A673 (cell line): ENCODE measurements around the gene RNASEL. TPM values are rescaled to one million over a fixed set of nuclear protein-coding genes. Genes with fewer than 3 reads are reported as not detected.

Experiments
- BruUV-seq: library from RNA; stranded (reverse); fragments of 400-500 nt; replicated peaks from 2 replicates; lab custom pipeline; 2021; lab: Mats Ljungman, UMichigan
- CTCF ChIA-PET: fragments of 300-600 bp; sonication (Branson Sonifier 250); formaldehyde crosslinking; loops from one replicate; lab custom pipeline; 2022; ENCODE audit warnings: antibody characterized with exemption; lab: Charles Lee
- POLR2A ChIA-PET: fragments of 300-600 bp; sonication (Branson Sonifier 250); formaldehyde crosslinking; loops from one replicate; lab custom pipeline; 2022; ENCODE audit warnings: antibody characterized with exemption; ENCODE audit not compliant: low non-redundant PET; lab: Charles Lee
- DNase-seq: peaks from one replicate; pipeline ENCODE4 v3.0.0-alpha.2; 2015; ENCODE audit warnings: low spot score
- H3K27ac ChIP-seq: fragments of 200-600 bp; sonication (generic); 2 replicates; pipeline ENCODE4 v1.5.1; 2016; ENCODE audit warnings: mixed run types, low read depth, mild to moderate bottlenecking, mixed read lengths, antibody characterized with exemption, low read length; ENCODE audit not compliant: poor library complexity, severe bottlenecking
- H3K27me3 ChIP-seq: fragments of 200-600 bp; sonication (generic); replicated peaks from 2 replicates; pipeline ENCODE4 v1.6.1; 2017; ENCODE audit warnings: mixed run types, low read depth, mild to moderate bottlenecking, mixed read lengths, antibody characterized with exemption, low read length; ENCODE audit not compliant: insufficient read depth, poor library complexity
- H3K36me3 ChIP-seq: fragments of 200-600 bp; sonication (generic); 2 replicates; pipeline ENCODE4 v1.6.1; 2016; ENCODE audit warnings: mixed run types, mild to moderate bottlenecking, mixed read lengths, antibody characterized with exemption, low read length; ENCODE audit not compliant: insufficient read depth, poor library complexity, severe bottlenecking
- H3K4me1 ChIP-seq: fragments of 200-600 bp; sonication (generic); 2 replicates; pipeline ENCODE4 v1.6.1; 2017; ENCODE audit warnings: mixed run types, mild to moderate bottlenecking, mixed read lengths, antibody characterized with exemption, low read length; ENCODE audit not compliant: insufficient read depth, poor library complexity, severe bottlenecking
- H3K4me3 ChIP-seq: fragments of 200-600 bp; sonication (generic); 2 replicates; pipeline ENCODE4 v1.5.1; 2016; ENCODE audit warnings: low read depth, mixed run types, mild to moderate bottlenecking, mixed read lengths, low read length; ENCODE audit not compliant: poor library complexity, severe bottlenecking
- H3K9me3 ChIP-seq: fragments of 200-600 bp; sonication (generic); 2 replicates; pipeline ENCODE4 v1.6.1; 2016; ENCODE audit warnings: mixed run types, low read depth, mild to moderate bottlenecking, mixed read lengths, antibody characterized with exemption, low read length; ENCODE audit not compliant: poor library complexity, severe bottlenecking
- EZH2 ChIP-seq: fragments of 200-600 bp; sonication (generic); IDR thresholded peaks from 2 replicates; pipeline ENCODE4 v1.6.1; 2017; ENCODE audit warnings: borderline replicate concordance, low read depth, mild to moderate bottlenecking, mixed read lengths, antibody characterized with exemption, low read length; ENCODE audit not compliant: poor library complexity, severe bottlenecking
- intact Hi-C: fragments of 100-400 bp; cut with micrococcal nuclease; formaldehyde crosslinking; loops from one replicate; pipeline ENCODE4 v1.10.0; 2022; ENCODE audit not compliant: unreplicated experiment
- total RNA-seq: library from RNA; stranded (reverse); gene quantifications from 2 replicates; pipeline ENCODE4 v1.2.3, GENCODE V29; 2021
- TF ChIP-seq, protein P1 (sequence below): fragments of 300-800, 200-600 bp; sonication (generic); conservative IDR thresholded peaks from 2 replicates; pipeline ENCODE4 v1.5.1; 2017; ENCODE audit warnings: low read depth, mild to moderate bottlenecking, antibody characterized with exemption, low read length, moderate library complexity, mixed read lengths

RNASEL gene
- total RNA-seq, 1 experiment from 2014 or later, result 3.2 TPM

DNA sequence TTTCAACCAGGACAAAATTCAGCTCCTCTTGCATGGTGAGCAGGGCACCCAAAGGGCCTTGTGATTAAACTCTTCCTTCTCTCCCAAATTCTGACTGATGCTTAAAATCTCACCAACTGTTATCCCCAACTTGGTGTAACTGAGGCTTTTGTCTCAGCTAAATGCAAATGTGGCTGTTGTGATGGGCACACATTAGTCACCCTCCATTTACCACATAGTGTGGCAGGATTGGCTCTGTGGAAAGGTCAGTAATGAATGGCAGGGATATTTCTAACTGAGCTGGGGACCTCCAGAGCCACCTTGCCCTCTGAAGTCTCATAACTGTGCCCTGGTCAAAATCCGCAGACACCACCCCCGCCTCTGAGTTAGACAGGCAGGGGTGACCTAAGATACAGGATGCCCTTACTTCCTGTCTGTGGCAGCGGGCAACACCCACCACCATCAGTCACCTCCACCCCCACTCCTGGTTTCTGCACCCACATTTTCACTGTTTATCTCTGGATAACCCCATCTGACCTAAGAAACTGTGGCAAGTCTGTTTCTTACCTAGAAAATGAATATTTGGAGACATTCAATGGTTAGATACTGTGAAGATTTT, 40.5 kb upstream of the RNASEL start:
- no peak overlapping the region for H3K4me3 ChIP-seq
- intact Hi-C loops, result no loop called here
- CTCF ChIA-PET, result no interaction called here
- H3K27ac ChIP-seq, result no peak overlapping the region
- no peak for DNase-seq
- peaks cover 25% of the 10 kb centered on the region for H3K4me1 ChIP-seq
- no peaks in the 10 kb centered on the region for H3K27me3 ChIP-seq
- no peaks in the 10 kb centered on the region for H3K9me3 ChIP-seq
- TF ChIP-seq, protein P1, sequence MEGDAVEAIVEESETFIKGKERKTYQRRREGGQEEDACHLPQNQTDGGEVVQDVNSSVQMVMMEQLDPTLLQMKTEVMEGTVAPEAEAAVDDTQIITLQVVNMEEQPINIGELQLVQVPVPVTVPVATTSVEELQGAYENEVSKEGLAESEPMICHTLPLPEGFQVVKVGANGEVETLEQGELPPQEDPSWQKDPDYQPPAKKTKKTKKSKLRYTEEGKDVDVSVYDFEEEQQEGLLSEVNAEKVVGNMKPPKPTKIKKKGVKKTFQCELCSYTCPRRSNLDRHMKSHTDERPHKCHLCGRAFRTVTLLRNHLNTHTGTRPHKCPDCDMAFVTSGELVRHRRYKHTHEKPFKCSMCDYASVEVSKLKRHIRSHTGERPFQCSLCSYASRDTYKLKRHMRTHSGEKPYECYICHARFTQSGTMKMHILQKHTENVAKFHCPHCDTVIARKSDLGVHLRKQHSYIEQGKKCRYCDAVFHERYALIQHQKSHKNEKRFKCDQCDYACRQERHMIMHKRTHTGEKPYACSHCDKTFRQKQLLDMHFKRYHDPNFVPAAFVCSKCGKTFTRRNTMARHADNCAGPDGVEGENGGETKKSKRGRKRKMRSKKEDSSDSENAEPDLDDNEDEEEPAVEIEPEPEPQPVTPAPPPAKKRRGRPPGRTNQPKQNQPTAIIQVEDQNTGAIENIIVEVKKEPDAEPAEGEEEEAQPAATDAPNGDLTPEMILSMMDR, result no peak
- TF ChIP-seq EZH2, result no peak
- no TSS peak for BruUV-seq
- POLR2A ChIA-PET, result interaction anchor here (2.3 kb wide), 1 partner anchor 13 kb away, joined by 10 read pairs; no protein-coding TSS in a partner anchor
- H3K36me3 ChIP-seq, result no peaks in the 10 kb centered on the region

DNA sequence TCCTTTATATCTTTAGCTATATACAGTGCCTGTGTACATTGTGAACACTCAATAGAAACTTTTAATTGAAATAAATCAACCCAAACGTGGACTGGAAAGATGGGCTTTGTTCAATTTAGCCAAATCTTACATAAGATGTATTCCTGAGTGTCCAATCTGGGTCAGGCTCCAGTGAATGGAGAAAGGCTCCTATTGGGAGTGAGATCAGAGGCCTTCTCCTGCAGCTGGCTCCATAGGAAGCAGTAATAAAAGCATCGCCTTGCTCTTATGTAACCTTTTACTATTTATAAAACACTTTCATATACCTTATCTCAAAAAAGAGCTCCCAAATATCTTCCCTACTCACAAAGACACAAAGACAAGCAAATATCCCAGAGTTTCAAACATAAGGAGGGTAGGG, 40.0 kb upstream of the RNASEL start:
- POLR2A ChIA-PET, result interaction anchor here (2.3 kb wide), 1 partner anchor 13 kb away, joined by 10 read pairs; no protein-coding TSS in a partner anchor
- no TSS peak for BruUV-seq

DNA sequence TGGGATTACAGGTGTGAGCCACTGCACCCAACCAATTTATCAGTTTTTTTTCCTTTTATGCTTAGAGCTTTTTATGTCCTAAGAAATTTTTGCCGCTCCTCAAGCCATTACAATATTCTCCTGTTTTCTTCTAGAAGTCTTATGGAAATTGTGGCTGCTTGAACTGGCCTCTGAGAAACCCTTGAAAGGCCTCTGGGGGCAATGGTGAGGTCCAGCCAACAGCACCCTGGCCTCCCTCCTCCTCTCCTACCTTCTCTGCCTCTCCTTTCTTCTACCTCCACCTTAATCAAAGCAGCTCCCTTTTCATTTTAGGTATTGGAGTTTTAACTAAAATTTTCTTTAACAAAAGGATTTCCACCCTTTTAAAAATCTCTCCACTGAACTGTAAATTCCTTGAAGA, 39.6 kb upstream of the RNASEL start:
- no TSS peak for BruUV-seq
- H3K4me3 ChIP-seq, result no peak overlapping the region
- no peak for TF ChIP-seq EZH2
- TF ChIP-seq, protein P1, result no peak
- H3K27ac ChIP-seq, result no peak overlapping the region
- POLR2A ChIA-PET, result interaction anchor here (2.3 kb wide), 1 partner anchor 12 kb away, joined by 10 read pairs; no protein-coding TSS in a partner anchor
- H3K36me3 ChIP-seq, result no peaks in the 10 kb centered on the region
- CTCF ChIA-PET, result no interaction called here
- no peaks in the 10 kb centered on the region for H3K27me3 ChIP-seq
- DNase-seq, result no peak
- H3K9me3 ChIP-seq, result no peaks in the 10 kb centered on the region
- intact Hi-C loops, result no loop called here
- peaks cover 33% of the 10 kb centered on the region for H3K4me1 ChIP-seq

More for the DNA sequence above, 40.0 kb upstream of the RNASEL start:
- CTCF ChIA-PET, result no interaction called here
- TF ChIP-seq, protein P1, result no peak
- no peak for TF ChIP-seq EZH2
- intact Hi-C loops, result no loop called here
- Histone ChIP-seq H3K27me3 (no peaks in the 10 kb centered on the region), H3K4me1 (peaks cover 30% of the 10 kb centered on the region), H3K9me3 (no peaks in the 10 kb centered on the region), H3K4me3 (no peak overlapping the region), H3K36me3 (no peaks in the 10 kb centered on the region), H3K27ac (no peak overlapping the region)
- no peak for DNase-seq
